K562 (cell line): Measurements from ENCODE around the gene RARRES2. TPM values are rescaled to one million over a fixed set of nuclear protein-coding genes. Genes with fewer than 3 reads are reported as not detected.

ENCODE experiments used
- ARHGAP35 ChIP-seq: fragments of 450-650 bp; IDR thresholded peaks from 2 replicates; pipeline ENCODE4 v1.6.1; 2018; ENCODE audit not compliant: partially characterized antibody
- CBX1 ChIP-seq: sonication (generic); IDR thresholded peaks from 2 replicates; pipeline ENCODE4 v1.6.1; 2016; ENCODE audit warnings: antibody characterized with exemption, low read depth, mild to moderate bottlenecking
- DMBX1 ChIP-seq: fragments of 250-450 bp; sonication (Bioruptor Pico); IDR thresholded peaks from 2 replicates; pipeline ENCODE4 v1.8.0; 2022; ENCODE audit warnings: inconsistent platforms, mild to moderate bottlenecking, moderate library complexity, borderline replicate concordance
- E2F3 ChIP-seq: fragments of 250-450 bp; sonication (Bioruptor Pico); IDR thresholded peaks from 2 replicates; pipeline ENCODE4 v1.4.0; 2020; ENCODE audit warnings: mild to moderate bottlenecking
- EP300 ChIP-seq: IDR thresholded peaks from 2 replicates; pipeline ENCODE4 v1.6.1; 2012; ENCODE audit warnings: low read length, improper control_type of control experiment
- FOXK2 ChIP-seq, 2 experiments: fragments of 450-650 bp; IDR thresholded peaks in 1 of 2; conservative IDR thresholded peaks in 1 of 2; 2 replicates each; pipeline ENCODE4 v1.6.1; 2016; ENCODE audit warnings: low read depth in 2 of 2, mild to moderate bottlenecking in 1 of 2
- HDAC8 ChIP-seq: fragments of 450-650 bp; IDR thresholded peaks from 2 replicates; pipeline ENCODE4 v1.6.1; 2016; ENCODE audit warnings: mild to moderate bottlenecking, missing genetic modification characterization, moderate library complexity, missing compliant biosample characterization
- NELFE ChIP-seq: IDR thresholded peaks from 2 replicates; pipeline ENCODE4 v1.6.1; 2011; ENCODE audit warnings: mild to moderate bottlenecking; ENCODE audit not compliant: insufficient read depth, insufficient read length
- ZFX ChIP-seq: sonication (generic); formaldehyde crosslinking; IDR thresholded peaks from 2 replicates; pipeline ENCODE4 v1.8.0; 2022; ENCODE audit warnings: mild to moderate bottlenecking, missing genetic modification reagents, moderate library complexity
- ZNF24 ChIP-seq: fragments of 450-650 bp; IDR thresholded peaks from 2 replicates; pipeline ENCODE4 v1.6.1; 2016
- ZNF445 ChIP-seq: fragments of 250-450 bp; sonication (Bioruptor Pico); IDR thresholded peaks from 2 replicates; pipeline ENCODE4 v1.4.0; 2020; ENCODE audit warnings: low read depth, mild to moderate bottlenecking, moderate library complexity
- ZNF830 ChIP-seq: fragments of 250-450 bp; sonication (Bioruptor Pico); IDR thresholded peaks from 2 replicates; pipeline ENCODE4 v1.5.0; 2021; ENCODE audit warnings: mild to moderate bottlenecking
- polyA plus RNA-seq, 8 experiments: library from polyadenylated mRNA; depleted of rRNA in 4 of 8; stranded (reverse) in 5 of 8; unstranded in 3 of 8; fragments of >200 nt; fragmentation: Nextera tagmentation in 2 of 8; fragmentation: Illumina TruSeq in 1 of 8; extraction: Ambion mirVana in 2 of 8; extraction: Trizol in 1 of 8; gene quantifications; 2 replicates each; pipeline versions ENCODE4 v1.2.1 to v1.2.3, GENCODE V29; 2011 to 2014; ENCODE audit warnings: inconsistent platforms in 1 of 8, missing spikeins in 1 of 8
- total RNA-seq, 7 experiments: library from RNA; depleted of rRNA in 6 of 7; stranded (reverse); fragments of >200 nt in 6 of 7; fragmentation: Illumina TruSeq in 2 of 7; extraction: Trizol in 2 of 7; gene quantifications; 2 replicates each; pipeline versions ENCODE4 v1.2.1 to v1.2.3, GENCODE V29; 2011 to 2021; ENCODE audit warnings: low replicate concordance in 1 of 7
- TF ChIP-seq, protein P1 (sequence below), 2 experiments: fragments of 450-650 bp; formaldehyde crosslinking in 1 of 2; IDR thresholded peaks; 2 replicates each; pipeline versions ENCODE4 v1.4.0 to v1.6.1; 2014 to 2020; ENCODE audit warnings: mild to moderate bottlenecking in 2 of 2, borderline replicate concordance in 1 of 2, low read depth in 1 of 2
- TF ChIP-seq, protein P2 (sequence below), 2 experiments: fragments of 450-650 bp in 1 of 2; sonication (generic) in 1 of 2; formaldehyde crosslinking; conservative IDR thresholded peaks; 2 replicates each; pipeline versions ENCODE4 v1.4.0 to v1.8.1; 2020 to 2022; ENCODE audit warnings: mild to moderate bottlenecking in 1 of 2, missing genetic modification reagents in 1 of 2
- TF ChIP-seq, protein P3 (sequence below): fragments of 250-450 bp; sonication (Bioruptor Pico); IDR thresholded peaks from 2 replicates; pipeline ENCODE4 v1.5.0; 2021
- TF ChIP-seq, protein P4 (sequence below): sonication (generic); formaldehyde crosslinking; IDR thresholded peaks from 2 replicates; pipeline ENCODE4 v1.8.0; 2022; ENCODE audit warnings: missing genetic modification reagents, mild to moderate bottlenecking, borderline replicate concordance

The RARRES2 gene
- total and polyA plus RNA-seq, 9 of the 15 experiments (the other 6 are each of a cell fraction or from before 2014, with no cell fraction given) = 0.11 to 1.7 (median 0.23) TPM; not detected in 6

DNA sequence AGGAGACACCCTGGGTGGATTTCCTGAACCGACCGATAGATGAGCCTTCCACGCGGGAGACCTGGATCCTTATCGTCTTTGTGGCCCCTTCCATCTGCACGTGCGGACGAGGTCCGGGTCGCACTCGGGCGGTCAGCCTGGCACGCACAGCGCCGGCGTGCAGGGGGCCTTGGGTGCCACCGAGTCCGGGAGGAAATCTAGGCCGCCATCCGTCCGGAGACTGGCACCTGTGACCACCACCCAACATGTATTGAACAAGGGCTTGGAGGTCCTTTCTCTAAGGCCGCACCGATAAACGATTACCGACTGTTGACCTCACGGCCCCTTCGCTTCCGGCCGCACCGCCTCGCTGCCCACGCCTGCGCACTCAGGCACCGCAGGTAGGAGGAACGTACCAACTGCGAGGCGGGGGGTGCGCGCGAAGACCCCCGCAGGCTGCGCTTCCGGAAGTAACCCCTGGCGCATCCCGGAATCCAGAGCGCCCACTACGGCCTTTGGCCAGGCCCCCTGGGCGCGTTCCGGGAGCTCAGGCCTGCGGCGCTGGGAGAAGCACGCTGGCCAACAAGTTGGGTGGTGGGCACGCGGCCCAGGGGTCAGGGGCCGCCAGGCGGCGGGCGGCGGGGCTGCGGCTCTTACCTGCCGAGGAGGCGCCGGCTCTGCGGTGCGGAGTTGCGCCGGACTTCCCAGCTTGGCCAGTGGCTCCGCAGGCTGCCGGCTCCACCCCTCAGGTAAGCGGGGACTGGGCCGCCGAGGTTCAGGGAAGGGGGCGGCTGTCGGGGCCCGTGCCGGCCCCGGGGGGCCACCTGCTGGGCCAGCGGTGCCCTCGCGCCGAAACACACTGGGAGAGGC is 18.4 kb downstream of the RARRES2 start, which contains the start of the genes ACTR3C and LRRC61 (continued):
- TF ChIP-seq, protein P1, sequence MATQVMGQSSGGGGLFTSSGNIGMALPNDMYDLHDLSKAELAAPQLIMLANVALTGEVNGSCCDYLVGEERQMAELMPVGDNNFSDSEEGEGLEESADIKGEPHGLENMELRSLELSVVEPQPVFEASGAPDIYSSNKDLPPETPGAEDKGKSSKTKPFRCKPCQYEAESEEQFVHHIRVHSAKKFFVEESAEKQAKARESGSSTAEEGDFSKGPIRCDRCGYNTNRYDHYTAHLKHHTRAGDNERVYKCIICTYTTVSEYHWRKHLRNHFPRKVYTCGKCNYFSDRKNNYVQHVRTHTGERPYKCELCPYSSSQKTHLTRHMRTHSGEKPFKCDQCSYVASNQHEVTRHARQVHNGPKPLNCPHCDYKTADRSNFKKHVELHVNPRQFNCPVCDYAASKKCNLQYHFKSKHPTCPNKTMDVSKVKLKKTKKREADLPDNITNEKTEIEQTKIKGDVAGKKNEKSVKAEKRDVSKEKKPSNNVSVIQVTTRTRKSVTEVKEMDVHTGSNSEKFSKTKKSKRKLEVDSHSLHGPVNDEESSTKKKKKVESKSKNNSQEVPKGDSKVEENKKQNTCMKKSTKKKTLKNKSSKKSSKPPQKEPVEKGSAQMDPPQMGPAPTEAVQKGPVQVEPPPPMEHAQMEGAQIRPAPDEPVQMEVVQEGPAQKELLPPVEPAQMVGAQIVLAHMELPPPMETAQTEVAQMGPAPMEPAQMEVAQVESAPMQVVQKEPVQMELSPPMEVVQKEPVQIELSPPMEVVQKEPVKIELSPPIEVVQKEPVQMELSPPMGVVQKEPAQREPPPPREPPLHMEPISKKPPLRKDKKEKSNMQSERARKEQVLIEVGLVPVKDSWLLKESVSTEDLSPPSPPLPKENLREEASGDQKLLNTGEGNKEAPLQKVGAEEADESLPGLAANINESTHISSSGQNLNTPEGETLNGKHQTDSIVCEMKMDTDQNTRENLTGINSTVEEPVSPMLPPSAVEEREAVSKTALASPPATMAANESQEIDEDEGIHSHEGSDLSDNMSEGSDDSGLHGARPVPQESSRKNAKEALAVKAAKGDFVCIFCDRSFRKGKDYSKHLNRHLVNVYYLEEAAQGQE (IDR thresholded peaks at IDR 0.05; ENCODE audit: borderline replicate concordance) = peak; percentile 94
- TF ChIP-seq, protein P1 (CRISPR knock-in tag; IDR thresholded peaks at IDR 0.05; ENCODE audit: low read depth) = peak; percentile 75
- TF ChIP-seq ZFX (CRISPR knock-in tag) (no peak), CBX1 (no peak; the same call in none of the 2 replicates), E2F3 (CRISPR knock-in tag) (peak; percentile 90; the same call in 1 of the 2 replicates), ZNF445 (CRISPR knock-in tag) (0 out of 2 replicates have a peak, but pooled peaks have one; percentile 46), DMBX1 (CRISPR knock-in tag) (peak; percentile 93), HDAC8 (tag) (peak; percentile 90), ZNF24 (peak; percentile 52), FOXK2 (conservative IDR thresholded peaks at IDR 0.05 in 1 of 2, IDR thresholded peaks at IDR 0.05 in 1 of 2; ENCODE audit: low read depth in 2 of 2) (peak in 1 of 2 experiments; percentile 98; a peak in 2 of 4 replicates), ARHGAP35 (no peak), ZNF830 (CRISPR knock-in tag) (0 out of 2 replicates have a peak, but pooled peaks have one; percentile 20), EP300 (peak; percentile 30; the same call in 1 of the 2 replicates), NELFE (no peak)
- TF ChIP-seq, protein P2, sequence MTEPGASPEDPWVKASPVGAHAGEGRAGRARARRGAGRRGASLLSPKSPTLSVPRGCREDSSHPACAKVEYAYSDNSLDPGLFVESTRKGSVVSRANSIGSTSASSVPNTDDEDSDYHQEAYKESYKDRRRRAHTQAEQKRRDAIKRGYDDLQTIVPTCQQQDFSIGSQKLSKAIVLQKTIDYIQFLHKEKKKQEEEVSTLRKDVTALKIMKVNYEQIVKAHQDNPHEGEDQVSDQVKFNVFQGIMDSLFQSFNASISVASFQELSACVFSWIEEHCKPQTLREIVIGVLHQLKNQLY (CRISPR knock-in tag; conservative IDR thresholded peaks at IDR 0.05) = peak in 1 of 2 experiments; percentile 56; a peak in 1 of 4 replicates
- TF ChIP-seq, protein P3, sequence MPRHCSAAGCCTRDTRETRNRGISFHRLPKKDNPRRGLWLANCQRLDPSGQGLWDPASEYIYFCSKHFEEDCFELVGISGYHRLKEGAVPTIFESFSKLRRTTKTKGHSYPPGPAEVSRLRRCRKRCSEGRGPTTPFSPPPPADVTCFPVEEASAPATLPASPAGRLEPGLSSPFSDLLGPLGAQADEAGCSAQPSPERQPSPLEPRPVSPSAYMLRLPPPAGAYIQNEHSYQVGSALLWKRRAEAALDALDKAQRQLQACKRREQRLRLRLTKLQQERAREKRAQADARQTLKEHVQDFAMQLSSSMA (CRISPR knock-in tag) = 0 out of 2 replicates have a peak, but pooled peaks have one; percentile 32
- TF ChIP-seq, protein P4, sequence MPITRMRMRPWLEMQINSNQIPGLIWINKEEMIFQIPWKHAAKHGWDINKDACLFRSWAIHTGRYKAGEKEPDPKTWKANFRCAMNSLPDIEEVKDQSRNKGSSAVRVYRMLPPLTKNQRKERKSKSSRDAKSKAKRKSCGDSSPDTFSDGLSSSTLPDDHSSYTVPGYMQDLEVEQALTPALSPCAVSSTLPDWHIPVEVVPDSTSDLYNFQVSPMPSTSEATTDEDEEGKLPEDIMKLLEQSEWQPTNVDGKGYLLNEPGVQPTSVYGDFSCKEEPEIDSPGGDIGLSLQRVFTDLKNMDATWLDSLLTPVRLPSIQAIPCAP (CRISPR knock-in tag) = no peak; the same call in 1 of the 2 replicates
